Fibroblast of pulmonary artery (primary cell): ENCODE measurements around the gene HARS2.
A peak's percentile ranks its signal among the peaks of the same experiment; 100 is the strongest.

Experiments used
- DNase-seq: peaks from one replicate; pipeline ENCODE4 v3.0.0-alpha.2; 2010; ENCODE audit warnings: low read depth
- H3K4me3 ChIP-seq: replicated peaks from 2 replicates; pipeline ENCODE4 v1.5.1; 2011; ENCODE audit warnings: low read depth, mild to moderate bottlenecking, control low read depth, low read length, moderate library complexity
- TF ChIP-seq, protein P1 (sequence below): IDR thresholded peaks from 2 replicates; pipeline ENCODE4 v1.5.1; 2011; ENCODE audit warnings: mild to moderate bottlenecking, control low read depth, low read length, inconsistent platforms; ENCODE audit errors: missing control alignments

HARS2 gene

DNA sequence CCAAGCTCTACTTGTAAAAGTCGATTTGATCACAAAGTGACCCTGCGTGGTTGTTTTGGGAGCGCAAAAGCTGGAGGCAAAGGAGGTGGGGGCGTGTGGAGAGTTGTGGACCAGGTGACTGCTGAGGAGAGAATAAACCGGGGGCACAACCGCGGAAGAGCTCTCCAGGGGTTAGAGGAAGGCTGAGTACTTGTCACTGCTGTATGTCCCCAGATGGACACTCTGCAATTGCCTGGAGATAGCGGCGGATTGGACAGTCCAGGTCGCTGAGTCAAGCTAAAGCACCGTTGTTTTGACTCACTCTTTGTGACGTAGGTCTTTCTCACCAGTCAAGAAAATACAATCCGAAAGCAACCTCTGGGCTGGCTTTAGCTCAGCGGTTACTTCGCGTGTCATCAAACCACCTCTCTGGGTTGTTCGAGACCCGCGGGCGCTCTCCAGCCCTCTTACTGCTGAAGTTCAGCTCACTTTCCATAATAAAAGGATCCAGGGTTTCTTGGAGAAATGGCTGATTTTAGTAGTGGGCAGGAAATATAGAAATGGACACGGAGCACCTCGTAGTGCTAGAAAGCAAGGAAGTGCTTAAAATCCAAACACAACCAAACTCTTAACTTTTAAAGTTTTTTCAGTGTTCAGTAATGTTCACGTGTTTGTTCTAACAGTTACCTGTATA lies 34.7 kb downstream of the HARS2 start:
- H3K4me3 ChIP-seq = peak overlapping the region; percentile 58
- TF ChIP-seq, protein P1, sequence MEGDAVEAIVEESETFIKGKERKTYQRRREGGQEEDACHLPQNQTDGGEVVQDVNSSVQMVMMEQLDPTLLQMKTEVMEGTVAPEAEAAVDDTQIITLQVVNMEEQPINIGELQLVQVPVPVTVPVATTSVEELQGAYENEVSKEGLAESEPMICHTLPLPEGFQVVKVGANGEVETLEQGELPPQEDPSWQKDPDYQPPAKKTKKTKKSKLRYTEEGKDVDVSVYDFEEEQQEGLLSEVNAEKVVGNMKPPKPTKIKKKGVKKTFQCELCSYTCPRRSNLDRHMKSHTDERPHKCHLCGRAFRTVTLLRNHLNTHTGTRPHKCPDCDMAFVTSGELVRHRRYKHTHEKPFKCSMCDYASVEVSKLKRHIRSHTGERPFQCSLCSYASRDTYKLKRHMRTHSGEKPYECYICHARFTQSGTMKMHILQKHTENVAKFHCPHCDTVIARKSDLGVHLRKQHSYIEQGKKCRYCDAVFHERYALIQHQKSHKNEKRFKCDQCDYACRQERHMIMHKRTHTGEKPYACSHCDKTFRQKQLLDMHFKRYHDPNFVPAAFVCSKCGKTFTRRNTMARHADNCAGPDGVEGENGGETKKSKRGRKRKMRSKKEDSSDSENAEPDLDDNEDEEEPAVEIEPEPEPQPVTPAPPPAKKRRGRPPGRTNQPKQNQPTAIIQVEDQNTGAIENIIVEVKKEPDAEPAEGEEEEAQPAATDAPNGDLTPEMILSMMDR = no peak
- peak; percentile 92 for DNase-seq

DNA sequence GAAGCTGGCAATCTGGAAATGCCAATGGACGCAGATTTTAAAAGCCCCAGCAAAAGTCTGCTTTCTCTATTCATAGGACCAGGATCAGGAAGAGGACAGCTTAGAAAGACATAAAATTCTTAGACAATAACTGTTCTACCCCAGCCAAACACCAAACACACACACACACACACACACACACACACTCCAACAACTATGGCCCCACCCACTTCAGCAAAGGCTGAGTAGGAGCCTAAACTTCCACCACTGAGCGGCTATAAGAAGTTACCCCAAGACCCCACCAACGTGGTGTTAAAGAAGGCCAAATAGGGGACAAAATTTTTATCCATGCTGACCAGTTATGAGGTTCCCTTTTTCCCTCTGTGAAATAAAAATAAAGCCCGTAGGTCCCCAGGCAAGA lies 41.8 kb downstream of the HARS2 start:
- DNase-seq = no peak
- TF ChIP-seq, protein P1 = no peak
- H3K4me3 ChIP-seq = no peak overlapping the region

DNA sequence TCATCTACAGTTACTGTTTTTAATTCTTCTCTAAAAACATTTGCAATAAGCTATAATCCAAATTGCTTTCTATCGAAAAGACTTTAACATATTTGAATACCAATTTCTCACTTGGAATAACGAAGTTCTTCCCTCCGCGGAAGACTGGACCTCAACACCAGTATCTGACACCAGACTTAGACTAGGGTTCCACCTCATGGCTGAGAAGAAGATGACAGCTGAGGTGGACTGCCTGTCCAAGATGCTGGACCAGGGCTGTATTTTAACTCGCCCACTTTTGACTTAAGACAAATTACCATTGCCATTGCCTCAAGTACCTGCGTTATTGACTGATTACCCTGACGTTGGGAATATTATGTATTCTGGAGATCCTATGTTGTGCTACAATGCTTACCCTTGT lies 43.1 kb downstream of the HARS2 start:
- TF ChIP-seq, protein P1 = peak; percentile 20
- no peak overlapping the region for H3K4me3 ChIP-seq
- peak; percentile 14 for DNase-seq

DNA sequence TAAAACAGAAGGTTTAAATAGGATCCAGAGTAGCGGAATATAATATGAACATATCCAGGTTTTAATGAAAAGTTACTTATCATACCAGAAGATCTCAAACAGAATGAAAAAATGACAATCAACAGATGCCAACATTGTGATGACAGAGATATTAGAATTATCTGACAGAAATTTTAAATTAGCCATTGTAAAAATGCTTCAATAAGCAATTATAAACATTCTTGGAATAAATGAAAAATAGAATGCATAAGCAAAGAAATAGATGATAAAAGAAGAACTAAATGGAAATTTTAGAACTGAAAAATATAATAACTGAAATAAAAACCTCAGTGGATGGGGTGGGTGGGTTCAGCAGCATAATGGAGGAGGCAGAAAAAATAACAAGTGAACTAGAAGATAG lies 46.2 kb downstream of the HARS2 start:
- H3K4me3 ChIP-seq = no peak overlapping the region
- TF ChIP-seq, protein P1 = no peak
- no peak for DNase-seq

DNA sequence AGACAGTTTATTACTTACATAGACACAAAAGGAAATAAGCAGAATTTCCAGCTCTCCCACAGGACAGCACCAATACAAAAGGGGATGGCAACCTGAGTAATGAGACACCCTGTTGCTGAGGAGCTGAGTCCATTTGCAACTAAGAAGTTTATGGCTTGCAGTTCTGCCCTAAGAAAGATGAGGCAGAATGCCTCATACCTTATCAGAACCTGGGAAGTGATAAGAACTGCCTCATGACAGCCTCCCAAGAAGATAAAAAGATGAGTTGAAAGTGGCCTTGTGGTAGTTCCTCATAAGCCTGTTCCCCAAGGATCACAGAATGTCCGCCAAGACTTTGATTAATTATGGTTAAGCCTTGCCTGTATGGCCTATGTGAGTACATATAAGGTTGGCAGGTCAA lies 50.7 kb downstream of the HARS2 start:
- no peak overlapping the region for H3K4me3 ChIP-seq
- no peak for DNase-seq
- TF ChIP-seq, protein P1 = no peak
